ENCODE data around the gene LGALS7B. TPM values are rescaled to one million over a fixed set of nuclear protein-coding genes. Genes with fewer than 3 reads are reported as not detected.

LGALS7B gene
- total RNA-seq, 1 experiment from 2014 or later: 3.6 TPM

DNA sequence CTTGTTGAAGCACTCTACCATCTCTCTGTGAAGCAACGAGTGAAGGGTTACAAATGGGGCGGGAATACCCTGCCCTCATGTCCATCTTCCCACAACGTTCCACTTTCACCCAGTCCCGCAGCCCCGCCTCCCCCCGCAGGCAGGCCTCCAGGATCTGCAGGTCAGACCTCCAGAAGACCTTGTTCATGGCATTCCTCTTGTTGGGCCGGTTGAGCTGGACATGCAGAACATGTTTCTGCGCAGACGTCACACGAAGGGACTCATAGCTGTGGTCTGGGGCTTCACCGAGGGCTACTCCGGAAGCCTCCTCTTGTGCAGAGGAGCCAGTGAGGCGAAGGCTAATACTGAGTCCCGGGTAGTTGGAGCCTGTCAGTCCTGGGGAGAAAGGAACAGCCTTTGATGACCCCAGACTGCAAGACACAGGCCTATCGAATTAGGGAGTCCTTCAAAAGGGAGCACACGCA lies 42.2 kb downstream of the LGALS7B start:
- ChIA-PET POLR2A (interaction anchor here (0.5 to 2.2 kb wide), 9 partner anchors 9 to 476 kb away, joined by 3 to 17 read pairs (median 6); partner anchors contain the start of gene HNRNPL), CTCF (interaction anchor here (0.5 to 1.1 kb wide), 3 partner anchors 26 to 84 kb away, joined by 3 to 4 read pairs (median 3); no protein-coding TSS in a partner anchor)
- BruUV-seq (replicated peaks): TSS peak; percentile 85
- Histone ChIP-seq H3K9me3 (ENCODE audit: control insufficient read depth, insufficient read depth, low read depth, low read length) (no peaks in the 10 kb centered on the region), H3K4me1 (ENCODE audit: control insufficient read depth, insufficient read depth, low read length) (peaks cover 55% of the 10 kb centered on the region), H3K36me3 (ENCODE audit: control insufficient read depth, insufficient read depth, low read length) (peaks cover 15% of the 10 kb centered on the region), H3K27ac (ENCODE audit: low read length) (peak overlapping the region; percentile 97), H3K4me3 (ENCODE audit: low read depth in 2 of 2, low read length in 2 of 2) (peak overlapping the region; percentile 51 to 78), H3K27me3 (ENCODE audit: control insufficient read depth, insufficient read depth, low read length) (no peaks in the 10 kb centered on the region)
- intact Hi-C loops (cut with micrococcal nuclease; ENCODE audit: unreplicated experiment) (loop anchor here (5.0 to 10.0 kb wide), 2 partner anchors 99 to 316 kb away; no protein-coding TSS in a partner anchor), in situ Hi-C loops (cut with HindIII; ENCODE audit: low pct_unique_long_range_greater_than_20kb, low sequenced_read_pairs) (no loop called here)
- DNase-seq (ENCODE audit: low read depth, low spot score) (no peak), ATAC-seq (peak; percentile 59)
- TF ChIP-seq POLR2AphosphoS5 (IDR thresholded peaks at IDR 0.05; ENCODE audit: low read depth, low read length): no peak
- no peak for TF ChIP-seq TCF7L2 (IDR thresholded peaks at IDR 0.05; ENCODE audit: low read depth, low read length)
- TF ChIP-seq SIN3A (IDR thresholded peaks at IDR 0.05; ENCODE audit: borderline replicate concordance, insufficient read depth, low read depth, low read length): no peak
- TF ChIP-seq, protein P1, sequence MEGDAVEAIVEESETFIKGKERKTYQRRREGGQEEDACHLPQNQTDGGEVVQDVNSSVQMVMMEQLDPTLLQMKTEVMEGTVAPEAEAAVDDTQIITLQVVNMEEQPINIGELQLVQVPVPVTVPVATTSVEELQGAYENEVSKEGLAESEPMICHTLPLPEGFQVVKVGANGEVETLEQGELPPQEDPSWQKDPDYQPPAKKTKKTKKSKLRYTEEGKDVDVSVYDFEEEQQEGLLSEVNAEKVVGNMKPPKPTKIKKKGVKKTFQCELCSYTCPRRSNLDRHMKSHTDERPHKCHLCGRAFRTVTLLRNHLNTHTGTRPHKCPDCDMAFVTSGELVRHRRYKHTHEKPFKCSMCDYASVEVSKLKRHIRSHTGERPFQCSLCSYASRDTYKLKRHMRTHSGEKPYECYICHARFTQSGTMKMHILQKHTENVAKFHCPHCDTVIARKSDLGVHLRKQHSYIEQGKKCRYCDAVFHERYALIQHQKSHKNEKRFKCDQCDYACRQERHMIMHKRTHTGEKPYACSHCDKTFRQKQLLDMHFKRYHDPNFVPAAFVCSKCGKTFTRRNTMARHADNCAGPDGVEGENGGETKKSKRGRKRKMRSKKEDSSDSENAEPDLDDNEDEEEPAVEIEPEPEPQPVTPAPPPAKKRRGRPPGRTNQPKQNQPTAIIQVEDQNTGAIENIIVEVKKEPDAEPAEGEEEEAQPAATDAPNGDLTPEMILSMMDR (IDR thresholded peaks at IDR 0.05): no peak
- TF ChIP-seq, protein P2, sequence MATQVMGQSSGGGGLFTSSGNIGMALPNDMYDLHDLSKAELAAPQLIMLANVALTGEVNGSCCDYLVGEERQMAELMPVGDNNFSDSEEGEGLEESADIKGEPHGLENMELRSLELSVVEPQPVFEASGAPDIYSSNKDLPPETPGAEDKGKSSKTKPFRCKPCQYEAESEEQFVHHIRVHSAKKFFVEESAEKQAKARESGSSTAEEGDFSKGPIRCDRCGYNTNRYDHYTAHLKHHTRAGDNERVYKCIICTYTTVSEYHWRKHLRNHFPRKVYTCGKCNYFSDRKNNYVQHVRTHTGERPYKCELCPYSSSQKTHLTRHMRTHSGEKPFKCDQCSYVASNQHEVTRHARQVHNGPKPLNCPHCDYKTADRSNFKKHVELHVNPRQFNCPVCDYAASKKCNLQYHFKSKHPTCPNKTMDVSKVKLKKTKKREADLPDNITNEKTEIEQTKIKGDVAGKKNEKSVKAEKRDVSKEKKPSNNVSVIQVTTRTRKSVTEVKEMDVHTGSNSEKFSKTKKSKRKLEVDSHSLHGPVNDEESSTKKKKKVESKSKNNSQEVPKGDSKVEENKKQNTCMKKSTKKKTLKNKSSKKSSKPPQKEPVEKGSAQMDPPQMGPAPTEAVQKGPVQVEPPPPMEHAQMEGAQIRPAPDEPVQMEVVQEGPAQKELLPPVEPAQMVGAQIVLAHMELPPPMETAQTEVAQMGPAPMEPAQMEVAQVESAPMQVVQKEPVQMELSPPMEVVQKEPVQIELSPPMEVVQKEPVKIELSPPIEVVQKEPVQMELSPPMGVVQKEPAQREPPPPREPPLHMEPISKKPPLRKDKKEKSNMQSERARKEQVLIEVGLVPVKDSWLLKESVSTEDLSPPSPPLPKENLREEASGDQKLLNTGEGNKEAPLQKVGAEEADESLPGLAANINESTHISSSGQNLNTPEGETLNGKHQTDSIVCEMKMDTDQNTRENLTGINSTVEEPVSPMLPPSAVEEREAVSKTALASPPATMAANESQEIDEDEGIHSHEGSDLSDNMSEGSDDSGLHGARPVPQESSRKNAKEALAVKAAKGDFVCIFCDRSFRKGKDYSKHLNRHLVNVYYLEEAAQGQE (IDR thresholded peaks at IDR 0.05; ENCODE audit: insufficient read depth in 1 of 2, low read depth in 2 of 2, low read length in 1 of 2): no peak

DNA sequence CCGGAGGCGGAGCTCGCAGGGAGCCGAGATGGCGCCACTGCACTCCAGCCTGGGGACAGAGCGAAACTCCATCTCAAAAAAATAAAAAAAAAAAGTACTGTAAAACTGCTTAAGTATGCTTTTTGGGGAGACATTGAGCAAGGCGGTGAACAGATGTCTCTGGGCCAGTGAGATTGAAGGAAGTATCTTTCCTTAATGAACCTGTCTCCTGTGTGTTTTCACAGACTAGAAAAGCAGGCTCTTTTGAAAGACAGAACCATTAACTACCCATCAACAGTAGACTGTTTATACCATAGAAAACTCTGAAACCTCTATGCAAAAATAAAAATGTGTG lies 44.1 kb downstream of the LGALS7B start:
- H3K4me3 ChIP-seq (ENCODE audit: low read depth in 2 of 2, low read length in 2 of 2): no peak overlapping the region
- H3K27ac ChIP-seq (ENCODE audit: low read length): peak overlapping the region; percentile 97
- H3K4me1 ChIP-seq (ENCODE audit: control insufficient read depth, insufficient read depth, low read length): peaks cover 74% of the 10 kb centered on the region
- CTCF ChIA-PET: interaction anchor here (0.6 to 1.5 kb wide), 6 partner anchors 57 to 691 kb away, joined by 3 to 5 read pairs (median 4); partner anchors contain the start of genes IFNL1, MRPS12 and SARS2
- BruUV-seq (replicated peaks): no TSS peak
- POLR2A ChIA-PET: interaction anchor here (0.6 to 1.4 kb wide), 7 partner anchors 9 to 185 kb away, joined by 3 to 8 read pairs (median 5); no protein-coding TSS in a partner anchor
- ATAC-seq (no peak), DNase-seq (ENCODE audit: low read depth, low spot score) (no peak)
- TF ChIP-seq, protein P2 (IDR thresholded peaks at IDR 0.05; ENCODE audit: insufficient read depth in 1 of 2, low read depth in 2 of 2, low read length in 1 of 2): no peak
- TF ChIP-seq, protein P1 (IDR thresholded peaks at IDR 0.05): no peak
- TF ChIP-seq TCF7L2 (IDR thresholded peaks at IDR 0.05; ENCODE audit: low read depth, low read length): no peak
- TF ChIP-seq POLR2AphosphoS5 (IDR thresholded peaks at IDR 0.05; ENCODE audit: low read depth, low read length): no peak
- TF ChIP-seq SIN3A (IDR thresholded peaks at IDR 0.05; ENCODE audit: borderline replicate concordance, insufficient read depth, low read depth, low read length): no peak
- in situ Hi-C loops (cut with HindIII; ENCODE audit: low pct_unique_long_range_greater_than_20kb, low sequenced_read_pairs): no loop called here
- H3K27me3 ChIP-seq (ENCODE audit: control insufficient read depth, insufficient read depth, low read length): no peaks in the 10 kb centered on the region
- H3K9me3 ChIP-seq (ENCODE audit: control insufficient read depth, insufficient read depth, low read depth, low read length): no peaks in the 10 kb centered on the region
- H3K36me3 ChIP-seq (ENCODE audit: control insufficient read depth, insufficient read depth, low read length): peaks cover 22% of the 10 kb centered on the region
- intact Hi-C loops (cut with micrococcal nuclease; ENCODE audit: unreplicated experiment): loop anchor here (5.0 to 10.0 kb wide), 2 partner anchors 101 to 318 kb away; no protein-coding TSS in a partner anchor

Data from Panc1 (cell line).